Activated T-helper 17 cell treated with anti-CD3 and anti-CD28 coated beads, Interleukin-2, amount 50 U/mL, for 72 hours (primary cell): ENCODE data around the gene ZNF263. TPM values are rescaled to one million over a fixed set of nuclear protein-coding genes. Genes with fewer than 3 reads are reported as not detected.

Experiments used
- ATAC-seq: fragments of 150-1000 bp; cut with Tn5 transposase; replicated peaks from 2 replicates; pipeline ENCODE4 v1.10.0; 2021; ENCODE audit warnings: mild to moderate bottlenecking, moderate library complexity
- H3K27ac Mint-ChIP-seq: one replicate; pipeline ENCODE4 v1.8.0; 2022; ENCODE audit warnings: mixed read lengths
- H3K27me3 Mint-ChIP-seq: one replicate; pipeline ENCODE4 v1.8.0; 2022; ENCODE audit warnings: mixed read lengths
- H3K36me3 Mint-ChIP-seq: one replicate; pipeline ENCODE4 v1.8.0; 2022; ENCODE audit warnings: low read depth, mild to moderate bottlenecking, mixed read lengths
- H3K4me1 Mint-ChIP-seq: one replicate; pipeline ENCODE4 v1.8.0; 2022; ENCODE audit warnings: mixed read lengths
- H3K4me3 Mint-ChIP-seq: one replicate; pipeline ENCODE4 v1.8.0; 2022; ENCODE audit warnings: mild to moderate bottlenecking, mixed read lengths
- H3K9me3 Mint-ChIP-seq: one replicate; pipeline ENCODE4 v1.8.0; 2022; ENCODE audit warnings: mixed read lengths
- total RNA-seq, 2 donors: library from RNA; stranded (reverse); gene quantifications; one replicate each; pipeline ENCODE4 v1.2.3, GENCODE V29; 2022

The ZNF263 gene
- 10 to 100 TPM; 19.3 to 21.4 TPM for total RNA-seq

DNA sequence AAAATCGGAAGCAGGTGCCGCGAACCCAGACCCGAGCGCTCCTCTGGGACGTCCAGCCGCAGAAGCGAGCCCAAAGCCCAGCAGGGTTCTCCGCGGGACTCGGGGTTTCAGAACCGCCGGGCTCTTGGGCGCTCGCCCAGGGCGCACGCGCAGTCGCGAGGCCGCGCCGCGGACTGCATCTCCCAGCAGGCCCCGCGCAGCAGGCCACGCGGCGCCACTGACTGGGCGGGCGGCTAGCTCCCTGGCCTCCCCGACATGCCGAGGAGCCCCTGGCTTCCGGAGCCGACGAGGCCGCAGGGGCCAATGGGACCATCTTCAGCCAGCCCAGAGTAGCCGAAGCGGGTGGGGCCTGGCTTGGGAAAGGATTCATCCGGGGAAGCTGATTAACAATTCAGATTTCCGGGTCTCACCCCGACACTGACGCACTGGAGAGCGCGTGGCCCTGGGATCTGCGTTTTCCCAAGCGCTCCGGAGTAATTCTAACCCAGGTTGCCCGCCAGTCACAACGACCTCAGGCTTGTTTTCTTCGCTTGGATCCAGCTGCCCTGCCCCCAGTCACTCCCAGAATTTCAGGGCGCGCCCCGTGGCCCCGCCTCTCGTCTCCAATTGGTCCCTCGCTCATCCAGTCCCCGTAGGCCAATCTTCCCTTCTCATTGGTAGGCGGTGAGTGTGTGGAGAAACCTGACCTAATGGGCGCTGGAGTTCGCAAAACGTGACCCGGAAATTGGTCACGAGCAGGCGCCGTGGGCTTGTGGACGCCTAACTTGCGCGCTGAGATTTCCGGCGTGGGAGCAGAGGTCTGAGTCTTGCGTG is at the start of gene ZNF263:
Gene ZNF263, plus strand, starts transcription at position 762 of the 813 bp plus-strand sequence. CDS start 328 bp downstream, outside the sequence.
- Mint-ChIP-seq H3K9me3 (no peaks in the 10 kb centered on the region), H3K36me3 (peaks cover 51% of the 10 kb centered on the region), H3K4me1 (peaks cover 9% of the 10 kb centered on the region), H3K27me3 (no peaks in the 10 kb centered on the region), H3K27ac (peak within 1 kb of the TSS; percentile 97), H3K4me3 (peak within 1 kb of the TSS; percentile 98)
- peak; percentile 92 for ATAC-seq

DNA sequence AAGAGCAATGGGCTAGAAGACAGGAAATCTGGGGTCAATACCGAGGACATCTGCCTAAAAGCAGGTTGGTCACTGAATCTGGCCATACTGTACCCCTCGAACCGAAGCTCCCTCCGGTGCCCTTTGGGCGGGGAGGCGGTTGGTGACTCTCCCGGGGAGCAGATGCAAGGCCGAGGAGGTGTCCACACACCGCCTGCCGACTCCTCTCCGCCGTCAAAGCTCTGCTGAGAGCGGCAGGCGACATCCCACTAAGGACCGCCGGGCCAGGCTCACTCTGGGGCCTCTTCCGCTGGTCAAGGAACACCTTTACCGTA is 48.8 kb upstream of the ZNF263 start:
- Mint-ChIP-seq H3K9me3 (peaks cover 9% of the 10 kb centered on the region), H3K4me1 (peaks cover 13% of the 10 kb centered on the region), H3K4me3 (peak overlapping the region; percentile 82), H3K27ac (peak overlapping the region; percentile 89), H3K36me3 (peaks cover 52% of the 10 kb centered on the region), H3K27me3 (no peaks in the 10 kb centered on the region)
- ATAC-seq, result no peak

GRCh38 chr16:3234857-3235561 is 48.3 kb upstream of the ZNF263 start, which contains the start of gene ZNF200:
Gene ZNF200, minus strand, starts transcription at chr16:3235158. Its CDS starts 1,403 bp downstream, at chr16:3233755.
- peak; percentile 96 for ATAC-seq
- Mint-ChIP-seq H3K27ac (peak within 1 kb of the TSS; percentile 89), H3K4me3 (peak within 1 kb of the TSS; percentile 82), H3K27me3 (no peaks in the 10 kb centered on the region), H3K36me3 (peaks cover 47% of the 10 kb centered on the region), H3K9me3 (peaks cover 7% of the 10 kb centered on the region), H3K4me1 (peaks cover 13% of the 10 kb centered on the region)

DNA sequence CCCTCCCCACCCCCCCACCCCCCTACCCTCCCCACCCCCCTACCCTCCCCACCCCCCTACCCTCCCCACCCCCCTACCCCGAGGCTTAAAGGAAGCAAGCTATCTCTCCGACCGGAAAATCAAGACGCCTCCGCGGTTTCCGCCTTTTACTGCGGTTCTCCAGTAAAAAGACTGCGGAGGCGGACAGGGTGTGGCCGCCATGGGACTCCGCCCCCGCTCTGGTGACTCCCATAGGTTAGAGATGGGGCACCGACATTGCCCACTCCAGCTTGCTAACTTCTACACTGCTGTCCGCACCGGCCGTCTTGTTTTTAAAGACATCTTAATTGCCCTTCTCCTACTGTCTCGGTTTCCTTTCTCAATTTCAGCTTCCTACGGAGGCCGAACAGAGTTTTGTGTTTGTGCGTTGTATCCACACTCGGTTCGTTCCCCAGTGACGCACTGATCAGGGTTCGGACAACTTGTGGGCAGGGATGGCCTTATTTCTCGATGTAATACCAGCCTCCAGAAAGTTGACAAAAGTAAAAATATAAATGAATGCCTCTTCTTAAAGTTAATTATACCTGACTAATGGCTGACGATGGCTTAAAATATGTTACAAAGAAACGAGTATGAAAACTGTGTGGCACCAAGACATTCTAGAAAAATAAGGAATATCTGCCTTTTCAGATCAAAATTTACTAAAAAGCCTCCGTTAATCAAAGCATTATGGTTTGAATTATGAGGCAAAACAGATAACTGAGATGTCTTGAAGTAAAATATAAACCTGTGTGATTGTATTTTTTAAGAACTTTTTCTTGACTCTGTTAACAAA is 47.2 kb upstream of the ZNF263 start:
- H3K27ac Mint-ChIP-seq, result peak overlapping the region; percentile 45
- peaks cover 37% of the 10 kb centered on the region for H3K36me3 Mint-ChIP-seq
- no peak for ATAC-seq
- H3K27me3 Mint-ChIP-seq, result no peaks in the 10 kb centered on the region
- peaks cover 13% of the 10 kb centered on the region for H3K4me1 Mint-ChIP-seq
- H3K9me3 Mint-ChIP-seq, result no peaks in the 10 kb centered on the region
- peak overlapping the region; percentile 67 for H3K4me3 Mint-ChIP-seq

GRCh38 chr16:3241761-3242160 is 41.5 kb upstream of the ZNF263 start:
- ATAC-seq, result no peak
- Mint-ChIP-seq H3K36me3 (no peaks in the 10 kb centered on the region), H3K27ac (no peak overlapping the region), H3K4me1 (no peaks in the 10 kb centered on the region), H3K27me3 (peaks cover 6% of the 10 kb centered on the region), H3K9me3 (no peaks in the 10 kb centered on the region), H3K4me3 (no peak overlapping the region)

DNA sequence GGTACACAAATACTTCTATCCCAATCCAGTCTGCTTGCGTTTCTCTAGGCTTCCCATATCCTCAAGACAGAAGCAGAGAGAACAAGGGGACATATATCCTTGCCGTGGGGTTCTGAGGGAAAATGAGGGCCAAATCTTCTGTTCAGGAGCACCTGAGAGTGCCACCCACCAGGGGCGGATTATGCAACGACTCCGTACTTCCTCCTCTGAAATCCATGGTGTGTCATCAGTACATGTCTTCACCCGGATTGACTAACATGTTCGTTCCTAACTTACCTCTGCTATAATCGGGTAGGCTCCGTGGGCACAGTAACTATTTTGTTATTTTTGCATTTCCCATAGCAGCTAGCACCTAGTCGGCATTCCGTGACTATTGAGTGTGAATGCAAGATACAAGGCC is 40.6 kb upstream of the ZNF263 start:
- Mint-ChIP-seq H3K4me1 (no peaks in the 10 kb centered on the region), H3K36me3 (no peaks in the 10 kb centered on the region), H3K4me3 (no peak overlapping the region), H3K27ac (no peak overlapping the region), H3K27me3 (peaks cover 6% of the 10 kb centered on the region), H3K9me3 (no peaks in the 10 kb centered on the region)
- no peak for ATAC-seq

GRCh38 chr16:3243882-3244281 is 39.4 kb upstream of the ZNF263 start:
- Mint-ChIP-seq H3K27me3 (peaks cover 6% of the 10 kb centered on the region), H3K4me3 (no peak overlapping the region), H3K27ac (no peak overlapping the region), H3K4me1 (no peaks in the 10 kb centered on the region), H3K9me3 (no peaks in the 10 kb centered on the region), H3K36me3 (no peaks in the 10 kb centered on the region)
- ATAC-seq, result peak; percentile 37

DNA sequence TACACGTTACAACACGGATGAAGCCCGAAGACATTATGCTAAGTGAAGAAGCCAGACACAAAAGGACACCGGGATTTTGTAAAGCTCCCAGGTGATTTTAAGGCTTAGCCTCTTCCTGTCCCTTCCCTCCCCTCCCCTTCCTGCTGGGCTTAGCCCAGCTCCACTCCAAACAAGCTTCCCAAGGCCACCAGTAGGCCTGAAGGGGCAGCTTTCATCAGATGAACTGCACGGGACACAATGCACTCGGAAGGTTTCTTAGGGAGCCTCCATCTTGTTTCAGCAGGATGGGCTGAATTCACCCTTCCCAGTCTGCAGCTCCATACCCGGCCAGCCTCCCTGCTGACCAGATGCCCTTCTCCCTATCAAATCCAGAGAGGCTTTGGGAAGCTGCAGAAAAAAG is 37.3 kb upstream of the ZNF263 start:
- H3K36me3 Mint-ChIP-seq, result no peaks in the 10 kb centered on the region
- no peaks in the 10 kb centered on the region for H3K9me3 Mint-ChIP-seq
- peaks cover 6% of the 10 kb centered on the region for H3K27me3 Mint-ChIP-seq
- ATAC-seq, result no peak
- no peak overlapping the region for H3K4me3 Mint-ChIP-seq
- H3K27ac Mint-ChIP-seq, result no peak overlapping the region
- no peaks in the 10 kb centered on the region for H3K4me1 Mint-ChIP-seq

DNA sequence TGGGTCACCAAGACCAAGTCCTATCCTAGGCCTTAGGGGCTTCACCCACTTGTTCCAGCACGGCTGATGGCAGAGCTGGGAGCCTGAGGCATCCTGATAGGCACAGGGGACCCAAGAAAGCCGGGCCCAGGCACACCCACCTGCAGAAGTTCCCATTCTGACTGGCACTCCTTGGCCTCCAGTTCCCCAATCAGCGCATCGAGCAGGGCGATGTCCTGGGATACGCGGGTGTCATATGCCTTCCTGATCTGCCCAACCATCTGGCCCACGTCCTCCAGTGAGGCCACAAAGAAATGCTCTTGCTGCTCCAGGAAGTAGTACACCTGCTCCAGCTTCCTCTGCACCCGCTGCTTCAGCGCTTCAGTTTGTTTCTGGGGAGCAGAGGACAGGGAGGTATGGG is 36.4 kb upstream of the ZNF263 start:
- ATAC-seq, result no peak
- Mint-ChIP-seq H3K4me3 (no peak overlapping the region), H3K36me3 (no peaks in the 10 kb centered on the region), H3K4me1 (no peaks in the 10 kb centered on the region), H3K27ac (no peak overlapping the region), H3K9me3 (no peaks in the 10 kb centered on the region), H3K27me3 (peaks cover 6% of the 10 kb centered on the region)

DNA sequence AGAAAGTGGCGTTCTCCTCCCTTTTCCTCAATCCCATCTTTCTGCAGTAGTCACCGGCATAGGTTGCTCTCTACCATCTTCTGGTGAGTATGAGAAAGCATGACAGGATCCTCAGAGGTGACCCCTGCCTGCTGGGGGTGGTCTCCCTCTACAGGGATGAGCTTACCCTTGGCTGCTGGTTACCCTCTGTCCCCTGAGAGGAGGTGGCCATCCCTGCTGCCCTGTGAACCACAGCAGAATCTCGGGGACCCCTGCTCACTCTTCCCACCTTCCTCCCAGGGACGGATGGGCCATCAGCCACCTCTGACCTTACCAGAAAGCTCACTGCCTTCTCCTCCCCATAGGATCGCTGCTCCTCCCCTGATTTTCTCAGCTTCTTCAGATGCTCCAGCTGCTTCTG is 34.7 kb upstream of the ZNF263 start:
- no peak overlapping the region for H3K27ac Mint-ChIP-seq
- peaks cover 3% of the 10 kb centered on the region for H3K27me3 Mint-ChIP-seq
- no peaks in the 10 kb centered on the region for H3K36me3 Mint-ChIP-seq
- no peaks in the 10 kb centered on the region for H3K4me1 Mint-ChIP-seq
- H3K9me3 Mint-ChIP-seq, result no peaks in the 10 kb centered on the region
- H3K4me3 Mint-ChIP-seq, result no peak overlapping the region
- ATAC-seq, result no peak

DNA sequence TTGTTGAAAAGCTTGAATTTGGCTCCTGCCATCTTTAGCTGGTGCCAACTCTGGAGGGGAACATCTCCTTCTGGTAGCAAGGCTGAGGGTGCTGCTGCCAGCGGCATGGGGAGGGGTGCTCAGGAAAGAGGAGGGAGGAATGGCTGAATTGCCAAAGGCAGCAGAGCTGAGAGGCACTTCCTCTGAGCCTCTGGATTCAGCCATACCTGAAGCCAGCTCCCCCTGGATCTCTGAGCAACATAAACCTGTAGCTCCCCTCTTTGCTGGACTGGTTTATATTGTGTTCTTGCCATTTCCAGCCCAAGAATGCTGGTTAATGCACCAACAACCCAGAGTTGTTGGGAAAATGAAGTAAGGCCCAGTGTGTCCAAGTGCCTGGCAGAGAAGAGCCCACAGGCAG is 34.3 kb upstream of the ZNF263 start:
- H3K9me3 Mint-ChIP-seq, result no peaks in the 10 kb centered on the region
- no peaks in the 10 kb centered on the region for H3K4me1 Mint-ChIP-seq
- peaks cover 3% of the 10 kb centered on the region for H3K27me3 Mint-ChIP-seq
- H3K4me3 Mint-ChIP-seq, result no peak overlapping the region
- H3K27ac Mint-ChIP-seq, result no peak overlapping the region
- no peak for ATAC-seq
- H3K36me3 Mint-ChIP-seq, result no peaks in the 10 kb centered on the region

- Mint-ChIP-seq H3K36me3 (no peaks in the 10 kb centered on the region), H3K9me3 (no peaks in the 10 kb centered on the region), H3K4me3 (no peak overlapping the region), H3K27ac (no peak overlapping the region), H3K27me3 (peaks cover 3% of the 10 kb centered on the region), H3K4me1 (no peaks in the 10 kb centered on the region)
- ATAC-seq, result no peak
These were observed 33.8 kb upstream of the ZNF263 start for GRCh38 chr16:3249451-3249850.

GRCh38 chr16:3252967-3253366 is 30.3 kb upstream of the ZNF263 start:
- H3K9me3 Mint-ChIP-seq, result no peaks in the 10 kb centered on the region
- no peak for ATAC-seq
- H3K4me3 Mint-ChIP-seq, result no peak overlapping the region
- H3K27me3 Mint-ChIP-seq, result no peaks in the 10 kb centered on the region
- H3K36me3 Mint-ChIP-seq, result no peaks in the 10 kb centered on the region
- H3K4me1 Mint-ChIP-seq, result no peaks in the 10 kb centered on the region
- no peak overlapping the region for H3K27ac Mint-ChIP-seq

DNA sequence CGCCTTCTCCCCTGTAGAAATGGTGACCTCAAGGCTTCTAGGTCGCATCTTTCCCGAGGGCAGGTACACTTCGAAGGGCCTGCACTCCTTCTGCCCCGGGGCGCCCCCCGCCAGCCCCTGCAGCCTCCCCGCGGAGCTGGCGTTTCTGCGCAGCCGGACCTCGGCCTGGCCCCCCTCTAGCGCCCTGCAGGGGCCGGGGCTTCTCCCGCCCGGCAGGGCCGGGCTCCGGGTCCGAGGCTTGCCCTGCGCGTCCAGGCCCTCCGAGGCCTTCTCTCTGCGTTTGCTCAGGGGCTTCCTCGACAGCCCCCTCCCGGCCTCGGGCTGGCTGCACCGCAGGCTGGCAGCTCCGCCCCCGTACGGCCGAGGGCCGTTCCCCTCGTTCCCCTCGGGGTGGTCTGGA is 29.0 kb upstream of the ZNF263 start:
- H3K4me3 Mint-ChIP-seq, result no peak overlapping the region

More for the DNA sequence above, 29.0 kb upstream of the ZNF263 start:
- Mint-ChIP-seq H3K4me1 (no peaks in the 10 kb centered on the region), H3K36me3 (no peaks in the 10 kb centered on the region), H3K9me3 (no peaks in the 10 kb centered on the region), H3K27ac (no peak overlapping the region), H3K27me3 (no peaks in the 10 kb centered on the region)
- no peak for ATAC-seq
